ENCODE measurements around the gene TTLL5.

DNA sequence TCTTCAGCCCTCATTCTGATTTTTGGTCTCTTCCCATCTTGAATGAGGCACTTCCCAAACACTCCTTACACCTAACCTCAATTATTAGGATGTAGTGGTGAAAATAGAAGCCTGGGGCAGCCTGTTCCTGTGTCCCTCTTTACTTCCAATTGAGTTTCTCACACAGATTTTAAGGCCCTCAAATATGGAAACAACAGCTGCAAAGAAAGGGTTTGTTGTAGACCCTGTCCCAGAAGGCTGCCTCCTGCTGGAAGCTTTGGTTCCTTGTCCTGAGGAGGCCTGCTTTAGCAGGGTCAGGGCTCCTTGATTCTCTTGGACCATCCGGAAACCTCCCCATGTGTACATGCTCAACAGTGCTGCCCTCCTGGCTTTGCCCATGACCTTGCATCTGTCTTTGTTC lies 219.5 kb downstream of the TTLL5 start:
- no peak for TF ChIP-seq CEBPB (IDR thresholded peaks at IDR 0.05; ENCODE audit: low read depth, low read length)
- TF ChIP-seq MAFK (IDR thresholded peaks at IDR 0.05; ENCODE audit: low read depth, low read length) = no peak
